GM12878 (cell line): Measurements from ENCODE around the gene ING3. TPM values are rescaled to one million over a fixed set of nuclear protein-coding genes. Genes with fewer than 3 reads are reported as not detected.

Experiments used
- ATAC-seq: fragments of 200-7000 bp; cut with Tn5 transposase; 3 replicates; pipeline ENCODE4 v1.9.1; 2020; ENCODE audit warnings: mild to moderate bottlenecking, moderate library complexity
- BruUV-seq: library from RNA; stranded (reverse); fragments of 400-500 nt; replicated peaks from 2 replicates; lab custom pipeline; 2021; lab: Mats Ljungman, UMichigan
- CTCF ChIA-PET: fragments of 300-600 bp; sonication (Branson Sonifier 250); formaldehyde crosslinking; extraction: SDS; loops from one replicate; lab custom pipeline; 2021; ENCODE audit warnings: inconsistent platforms; lab: Yijun Ruan, JAX
- POLR2A ChIA-PET: fragments of 350-600 bp; formaldehyde crosslinking; extraction: SDS; loops from one replicate; lab custom pipeline; 2021; ENCODE audit warnings: inconsistent platforms; lab: Charles Lee
- RAD21 ChIA-PET: fragments of 300-600 bp; sonication (Branson Sonifier 250); formaldehyde crosslinking; loops from one replicate; lab custom pipeline; 2023; ENCODE audit warnings: antibody characterized with exemption; ENCODE audit not compliant: unreplicated experiment; lab: Charles Lee
- SMC1A ChIA-PET: fragments of 300-600 bp; sonication (Branson Sonifier 250); formaldehyde crosslinking; loops from one replicate; lab custom pipeline; 2023; ENCODE audit not compliant: unreplicated experiment, uncharacterized antibody; lab: Charles Lee
- DNase-seq: peaks from one replicate; pipeline ENCODE4 v3.0.0-alpha.2; 2011; ENCODE audit warnings: low read depth, low spot score
- FAIRE-seq: peaks from 3 replicates; lab custom pipeline; 2011; peaks lifted over from hg19 to GRCh38; lab: Jason Lieb, UNC
- H2AFZ ChIP-seq: 2 replicates; pipeline ENCODE4 v1.6.0; 2011; ENCODE audit warnings: low read depth, low read length, control low read depth; ENCODE audit not compliant: control insufficient read depth
- H3K27ac ChIP-seq: 2 replicates; pipeline ENCODE4 v1.5.1; 2011; ENCODE audit warnings: control low read depth; ENCODE audit not compliant: control insufficient read depth, insufficient read depth
- H3K27me3 ChIP-seq, 2 experiments: replicated peaks in 1 of 2; 2 replicates each; pipeline versions ENCODE4 v1.6.0 to v1.6.1; 2011; ENCODE audit warnings: low read length in 1 of 2; ENCODE audit not compliant: control insufficient read depth in 2 of 2, insufficient read depth in 2 of 2
- H3K36me3 ChIP-seq, 2 experiments: 2 replicates each; pipeline ENCODE4 v1.5.1; 2011; ENCODE audit warnings: low read length in 1 of 2; ENCODE audit not compliant: control insufficient read depth in 2 of 2, insufficient read depth in 2 of 2
- H3K4me1 ChIP-seq: 2 replicates; pipeline ENCODE4 v1.6.1; 2011; ENCODE audit warnings: mild to moderate bottlenecking, low read length, moderate library complexity, mixed read lengths; ENCODE audit not compliant: control insufficient read depth, insufficient read depth
- H3K4me2 ChIP-seq: 2 replicates; pipeline ENCODE4 v1.6.0; 2011; ENCODE audit warnings: control low read depth; ENCODE audit not compliant: control insufficient read depth, insufficient read depth
- H3K4me3 ChIP-seq: fragments of 200-600 bp; sonication (generic); 2 replicates; pipeline ENCODE4 v1.5.1; 2016
- H3K79me2 ChIP-seq: 2 replicates; pipeline ENCODE4 v1.6.0; 2011; ENCODE audit warnings: low read length; ENCODE audit not compliant: control insufficient read depth, insufficient read depth
- H3K9ac ChIP-seq: 2 replicates; pipeline ENCODE4 v1.8.0; 2011; ENCODE audit warnings: low read length, control low read depth, mixed read lengths; ENCODE audit not compliant: control insufficient read depth, insufficient read depth
- H3K9me3 ChIP-seq: replicated peaks from 3 replicates; pipeline ENCODE4 v1.5.1; 2011; ENCODE audit warnings: mild to moderate bottlenecking, low read length; ENCODE audit not compliant: control insufficient read depth, insufficient read depth
- H4K20me1 ChIP-seq: 2 replicates; pipeline ENCODE4 v1.6.0; 2011; ENCODE audit not compliant: control insufficient read depth, insufficient read depth
- ASH2L ChIP-seq: fragments of 300-600, 200-600 bp; sonication (generic); IDR thresholded peaks from 2 replicates; pipeline ENCODE4 v1.6.1; 2017; ENCODE audit warnings: low read depth, mild to moderate bottlenecking, borderline replicate concordance
- CBFB ChIP-seq: IDR thresholded peaks from 2 replicates; pipeline ENCODE4 v1.6.1; 2016; ENCODE audit warnings: antibody characterized with exemption, low read depth
- CBX3 ChIP-seq: fragments of 200-600 bp; sonication (generic); IDR thresholded peaks from 2 replicates; pipeline ENCODE4 v1.6.1; 2016; ENCODE audit warnings: low read depth, borderline replicate concordance
- GATAD2B ChIP-seq: fragments of 450-650 bp; conservative IDR thresholded peaks from 2 replicates; pipeline ENCODE4 v1.6.1; 2017; ENCODE audit warnings: low read depth, mild to moderate bottlenecking, moderate library complexity
- IKZF1 ChIP-seq: fragments of 450-650 bp; conservative IDR thresholded peaks from 2 replicates; pipeline ENCODE4 v1.6.1; 2017; ENCODE audit warnings: antibody characterized with exemption, mild to moderate bottlenecking
- PAX5 ChIP-seq: IDR thresholded peaks from 2 replicates; pipeline ENCODE4 v1.6.1; 2011; ENCODE audit warnings: low read depth, low read length, borderline replicate concordance
- POU2F2 ChIP-seq: IDR thresholded peaks from 3 replicates; pipeline ENCODE4 v1.6.1; 2011; ENCODE audit warnings: low read depth, mild to moderate bottlenecking, low read length, borderline replicate concordance
- SP1 ChIP-seq: IDR thresholded peaks from one replicate; pipeline ENCODE4 v1.6.1; 2011; ENCODE audit warnings: low read depth, low read length
- SREBF2 ChIP-seq: IDR thresholded peaks from 2 replicates; pipeline ENCODE4 v1.6.1; 2012; ENCODE audit warnings: mild to moderate bottlenecking, low read length
- STAT3 ChIP-seq: IDR thresholded peaks from 2 replicates; pipeline ENCODE4 v1.6.1; 2011; ENCODE audit warnings: low read depth, low read length, improper control_type of control experiment
- ZNF384 ChIP-seq: IDR thresholded peaks from 2 replicates; pipeline ENCODE4 v1.6.1; 2012; ENCODE audit warnings: low read depth, mild to moderate bottlenecking, low read length, improper control_type of control experiment, borderline replicate concordance
- ZNF622 ChIP-seq: fragments of 450-650 bp; IDR thresholded peaks from 2 replicates; pipeline ENCODE4 v1.6.1; 2017; ENCODE audit warnings: mild to moderate bottlenecking, inconsistent platforms
- WGBS: methylation state at CpG from one replicate; pipeline ENCODE4 v1.1.6; 2016; ENCODE audit warnings: low lambda C conversion rate; ENCODE audit not compliant: insufficient replicate concordance, insufficient coverage; ENCODE audit errors: missing lambda C conversion rate; 5-methylcytosine and 5-hydroxymethylcytosine counted together
- in situ Hi-C: fragments of 300-500 bp; cut with MboI; formaldehyde crosslinking; loops from 9 replicates; pipeline ENCODE4 v1.14.3; 2018; ENCODE audit warnings: mixed read lengths
- intact Hi-C: fragments of 100-400 bp; cut with micrococcal nuclease; formaldehyde crosslinking; loops from one replicate; pipeline ENCODE4 v1.14.2; 2022; ENCODE audit not compliant: unreplicated experiment
- polyA plus RNA-seq, 11 experiments: library from polyadenylated mRNA; depleted of rRNA in 4 of 11; unstranded in 6 of 11; stranded (reverse) in 5 of 11; fragments of >200 nt; fragmentation: Nextera tagmentation in 4 of 11; fragmentation: Illumina TruSeq in 1 of 11; extraction: Ambion mirVana in 4 of 11; extraction: Trizol in 1 of 11; gene quantifications; 1 replicate in 1 of 11; 2 replicates in 10 of 11; pipeline versions ENCODE4 v1.2.1 to v1.2.3, GENCODE V29; 2011 to 2016; ENCODE audit warnings: inconsistent platforms in 2 of 11, missing spikeins in 2 of 11, low read depth in 1 of 11
- total RNA-seq, 4 experiments: library from RNA; depleted of rRNA in 3 of 4; stranded (reverse); fragments of >200 nt in 3 of 4; fragmentation: Illumina TruSeq in 1 of 4; extraction: Trizol in 1 of 4; gene quantifications; 2 replicates each; pipeline versions ENCODE4 v1.2.1 to v1.2.3, GENCODE V29; 2013 to 2021
- TF ChIP-seq, protein P1 (sequence below): fragments of 450-650 bp; IDR thresholded peaks from 2 replicates; pipeline ENCODE4 v1.6.1; 2017; ENCODE audit warnings: mild to moderate bottlenecking, moderate library complexity

Gene ING3
- total and polyA plus RNA-seq, 10 of the 15 experiments (the other 5 are each of a cell fraction or from before 2014, with no cell fraction given): 12.1 to 60.8 (median 28.8) TPM

- DNase-seq (no peak), ATAC-seq (no peak)
- Histone ChIP-seq H3K36me3 (no peaks in the 10 kb centered on the region), H3K27me3 (no peaks in the 10 kb centered on the region), H2AFZ (no peak overlapping the region), H3K79me2 (no peaks in the 10 kb centered on the region), H3K4me1 (no peaks in the 10 kb centered on the region), H4K20me1 (no peaks in the 10 kb centered on the region), H3K9me3 (no peaks in the 10 kb centered on the region), H3K4me2 (no peak overlapping the region)
- ChIA-PET SMC1A (interaction anchor here (0.9 to 4.5 kb wide), 10 partner anchors 9 to 151 kb away, joined by 3 to 45 read pairs (median 4); no protein-coding TSS in a partner anchor), RAD21 (interaction anchor here (0.8 to 2.3 kb wide), 5 partner anchors 94 to 151 kb away, joined by 3 to 18 read pairs (median 3); no protein-coding TSS in a partner anchor)
- intact Hi-C loops: no loop called here
- no TSS peak for BruUV-seq
- TF ChIP-seq ASH2L (no peak), POU2F2 (no peak), PAX5 (no peak), IKZF1 (no peak), ZNF622 (no peak), STAT3 (no peak), SP1 (no peak), GATAD2B (no peak), SREBF2 (no peak), ZNF384 (no peak), CBFB (no peak), CBX3 (no peak)
- TF ChIP-seq, protein P1, sequence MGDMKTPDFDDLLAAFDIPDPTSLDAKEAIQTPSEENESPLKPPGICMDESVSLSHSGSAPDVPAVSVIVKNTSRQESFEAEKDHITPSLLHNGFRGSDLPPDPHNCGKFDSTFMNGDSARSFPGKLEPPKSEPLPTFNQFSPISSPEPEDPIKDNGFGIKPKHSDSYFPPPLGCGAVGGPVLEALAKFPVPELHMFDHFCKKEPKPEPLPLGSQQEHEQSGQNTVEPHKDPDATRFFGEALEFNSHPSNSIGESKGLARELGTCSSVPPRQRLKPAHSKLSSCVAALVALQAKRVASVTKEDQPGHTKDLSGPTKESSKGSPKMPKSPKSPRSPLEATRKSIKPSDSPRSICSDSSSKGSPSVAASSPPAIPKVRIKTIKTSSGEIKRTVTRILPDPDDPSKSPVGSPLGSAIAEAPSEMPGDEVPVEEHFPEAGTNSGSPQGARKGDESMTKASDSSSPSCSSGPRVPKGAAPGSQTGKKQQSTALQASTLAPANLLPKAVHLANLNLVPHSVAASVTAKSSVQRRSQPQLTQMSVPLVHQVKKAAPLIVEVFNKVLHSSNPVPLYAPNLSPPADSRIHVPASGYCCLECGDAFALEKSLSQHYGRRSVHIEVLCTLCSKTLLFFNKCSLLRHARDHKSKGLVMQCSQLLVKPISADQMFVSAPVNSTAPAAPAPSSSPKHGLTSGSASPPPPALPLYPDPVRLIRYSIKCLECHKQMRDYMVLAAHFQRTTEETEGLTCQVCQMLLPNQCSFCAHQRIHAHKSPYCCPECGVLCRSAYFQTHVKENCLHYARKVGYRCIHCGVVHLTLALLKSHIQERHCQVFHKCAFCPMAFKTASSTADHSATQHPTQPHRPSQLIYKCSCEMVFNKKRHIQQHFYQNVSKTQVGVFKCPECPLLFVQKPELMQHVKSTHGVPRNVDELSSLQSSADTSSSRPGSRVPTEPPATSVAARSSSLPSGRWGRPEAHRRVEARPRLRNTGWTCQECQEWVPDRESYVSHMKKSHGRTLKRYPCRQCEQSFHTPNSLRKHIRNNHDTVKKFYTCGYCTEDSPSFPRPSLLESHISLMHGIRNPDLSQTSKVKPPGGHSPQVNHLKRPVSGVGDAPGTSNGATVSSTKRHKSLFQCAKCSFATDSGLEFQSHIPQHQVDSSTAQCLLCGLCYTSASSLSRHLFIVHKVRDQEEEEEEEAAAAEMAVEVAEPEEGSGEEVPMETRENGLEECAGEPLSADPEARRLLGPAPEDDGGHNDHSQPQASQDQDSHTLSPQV: no peak
- TF ChIP-seq, all 136 proteins: peak for 0
- in situ Hi-C loops: no loop called here
- H3K9ac ChIP-seq: no peak overlapping the region
- no peak overlapping the region for H3K27ac ChIP-seq
- POLR2A ChIA-PET: no interaction called here
- no peak overlapping the region for H3K4me3 ChIP-seq
- CTCF ChIA-PET: interaction anchor here (0.6 to 5.2 kb wide), 6 partner anchors 13 to 151 kb away, joined by 3 to 78 read pairs (median 4); no protein-coding TSS in a partner anchor
- no peak for FAIRE-seq
- WGBS: 91% methylated on average over 1 of the region's 1 CpG
Observed at GRCh38 chr7:120942861-120943260, 7.7 kb upstream of the ING3 start.
